NCI-H345 treated with DMSO at 0.1 percent for 48 hours (cell line): Measurements from ENCODE around the gene CRIP1.

ENCODE experiments used
- DNase-seq: peaks from one replicate; lab custom pipeline; 2025; ENCODE audit not compliant: unreplicated experiment; lab: John Stamatoyannopoulos, UW

The CRIP1 gene

DNA sequence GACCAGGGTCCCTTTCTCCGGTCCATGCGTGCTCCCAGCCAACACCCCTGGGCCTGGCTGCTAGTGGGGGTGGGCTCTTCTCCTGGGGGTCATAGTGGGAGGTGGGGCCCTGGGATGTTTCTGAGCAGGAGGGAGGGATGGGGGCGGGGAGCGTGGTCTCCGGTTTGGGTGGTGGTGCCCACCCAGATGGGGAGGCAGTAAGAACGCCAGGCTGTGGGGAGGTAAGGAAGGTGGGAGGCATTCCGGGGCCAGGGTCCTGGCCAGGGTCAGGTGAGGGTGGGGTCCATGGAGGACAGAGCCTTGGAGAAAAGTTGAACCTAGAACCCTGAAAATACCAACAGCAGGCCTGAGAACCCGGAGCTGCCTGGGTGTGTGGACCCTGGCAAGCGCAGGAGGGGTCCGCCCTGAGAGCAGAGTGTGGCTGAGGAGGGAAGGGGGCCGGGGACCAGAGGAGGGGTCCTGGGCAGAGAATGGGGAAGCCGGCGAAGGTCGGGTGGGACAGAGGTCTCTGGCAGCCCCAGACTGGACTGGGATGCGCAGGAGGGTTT, 6.4 kb upstream of the CRIP1 start:
- DNase-seq, result no peak

DNA sequence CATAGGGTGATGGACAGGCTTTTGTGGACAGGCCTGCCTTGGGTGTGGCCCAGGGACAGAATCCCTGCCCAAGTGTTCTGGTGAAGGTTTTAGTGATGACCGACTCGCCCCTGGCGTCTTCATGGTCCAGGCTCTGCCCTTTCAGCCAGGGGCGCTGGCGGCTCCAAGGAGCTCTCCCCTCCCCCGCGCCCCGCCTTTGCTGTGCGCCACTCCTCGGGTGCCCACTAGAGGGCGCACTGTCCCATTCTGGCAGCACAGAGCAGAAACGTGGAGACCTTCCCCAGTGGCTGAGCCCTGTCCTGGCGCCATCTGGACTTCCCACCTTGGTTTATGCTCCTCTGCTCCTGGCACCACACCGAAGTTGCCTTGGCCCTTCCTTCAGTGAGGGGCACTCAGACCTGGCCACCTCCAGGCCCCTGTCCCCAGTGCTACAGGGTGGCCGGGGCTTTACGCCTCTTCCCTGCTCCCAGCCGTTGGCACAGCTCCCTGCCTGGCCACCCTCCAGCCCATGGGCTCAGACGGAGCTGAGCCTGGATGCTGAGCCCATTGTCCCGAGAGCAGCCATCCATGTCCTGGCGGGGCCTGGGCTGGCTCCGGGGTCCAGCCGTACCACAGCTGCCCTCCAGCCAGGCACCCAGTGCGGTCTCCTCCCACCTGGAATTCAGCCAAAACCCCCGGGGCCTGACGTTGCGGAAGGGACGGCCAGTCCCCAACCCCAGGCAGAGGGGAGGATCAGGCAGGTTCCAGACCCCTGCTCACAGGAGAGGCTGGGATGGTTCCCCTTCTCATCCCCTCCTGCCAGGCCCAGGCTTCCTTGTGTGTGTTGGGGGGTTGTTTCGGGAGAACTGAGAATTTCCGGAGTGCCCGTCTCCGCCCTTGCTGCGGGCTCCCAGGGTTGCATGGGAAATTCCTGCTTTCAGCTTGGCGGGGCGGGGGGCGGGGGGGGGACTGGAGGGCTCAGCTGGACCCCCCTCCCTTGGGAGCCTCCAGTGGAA, 5.6 kb upstream of the CRIP1 start:
- DNase-seq, result peak; percentile 75

DNA sequence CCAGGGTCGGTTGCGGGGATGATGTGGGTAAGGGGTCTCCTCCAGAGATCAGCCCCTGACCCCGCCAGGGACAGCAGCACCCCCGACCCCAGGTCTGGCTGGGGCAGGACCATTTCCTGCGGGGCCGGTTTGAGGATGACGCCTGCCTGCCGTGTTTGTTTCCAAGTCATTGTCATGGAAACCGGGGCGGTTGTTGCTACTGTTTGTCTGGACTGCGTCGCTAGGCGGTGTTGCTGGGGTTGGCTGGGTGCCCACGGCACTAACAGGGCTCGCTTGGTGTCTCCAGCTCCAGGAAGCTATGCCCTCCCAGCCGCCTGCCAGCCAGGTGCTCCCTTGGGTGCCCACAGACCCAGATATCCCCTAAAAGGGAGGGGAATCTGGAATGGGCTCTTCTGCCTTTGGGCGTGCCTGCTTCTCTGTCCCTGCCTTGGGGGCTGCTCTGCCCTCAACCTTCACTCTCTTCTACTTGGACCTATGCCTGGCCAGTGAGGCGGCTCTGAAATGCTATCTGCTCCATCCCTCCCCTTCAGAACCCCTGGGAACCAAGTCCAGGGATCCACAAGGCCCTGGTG, 4.7 kb upstream of the CRIP1 start:
- peak; percentile 80 for DNase-seq

DNA sequence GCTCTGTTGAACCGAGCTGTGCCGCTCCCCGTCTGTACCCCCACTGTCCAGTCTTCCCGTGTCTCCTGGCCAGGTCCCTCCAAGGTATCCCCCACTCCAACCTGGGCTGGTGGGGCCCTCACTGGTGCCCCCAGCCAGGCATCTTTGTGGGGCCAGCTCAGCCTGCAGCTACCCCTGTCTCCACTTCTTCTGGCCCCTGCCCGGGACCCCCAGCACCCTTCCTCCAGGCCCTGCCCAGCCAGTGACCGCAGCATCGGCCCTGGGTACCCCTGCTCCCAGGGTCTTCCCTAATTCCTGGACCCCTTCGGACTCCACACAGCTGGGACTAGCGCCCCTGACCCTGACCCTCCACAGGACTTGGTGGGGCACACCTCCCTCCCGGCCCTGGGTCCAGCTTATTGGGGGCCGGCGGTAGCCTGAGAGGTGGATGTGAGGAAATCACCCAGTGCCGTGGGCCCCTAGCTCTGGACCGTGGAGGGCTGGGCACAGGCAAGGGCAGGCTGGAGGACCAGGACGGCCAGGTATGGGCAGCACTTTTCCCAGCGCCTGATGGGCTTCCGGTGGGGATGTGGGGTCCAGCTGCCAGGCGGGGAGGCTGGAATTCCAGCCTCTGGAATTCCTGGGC, 4.1 kb upstream of the CRIP1 start:
- DNase-seq, result no peak

DNA sequence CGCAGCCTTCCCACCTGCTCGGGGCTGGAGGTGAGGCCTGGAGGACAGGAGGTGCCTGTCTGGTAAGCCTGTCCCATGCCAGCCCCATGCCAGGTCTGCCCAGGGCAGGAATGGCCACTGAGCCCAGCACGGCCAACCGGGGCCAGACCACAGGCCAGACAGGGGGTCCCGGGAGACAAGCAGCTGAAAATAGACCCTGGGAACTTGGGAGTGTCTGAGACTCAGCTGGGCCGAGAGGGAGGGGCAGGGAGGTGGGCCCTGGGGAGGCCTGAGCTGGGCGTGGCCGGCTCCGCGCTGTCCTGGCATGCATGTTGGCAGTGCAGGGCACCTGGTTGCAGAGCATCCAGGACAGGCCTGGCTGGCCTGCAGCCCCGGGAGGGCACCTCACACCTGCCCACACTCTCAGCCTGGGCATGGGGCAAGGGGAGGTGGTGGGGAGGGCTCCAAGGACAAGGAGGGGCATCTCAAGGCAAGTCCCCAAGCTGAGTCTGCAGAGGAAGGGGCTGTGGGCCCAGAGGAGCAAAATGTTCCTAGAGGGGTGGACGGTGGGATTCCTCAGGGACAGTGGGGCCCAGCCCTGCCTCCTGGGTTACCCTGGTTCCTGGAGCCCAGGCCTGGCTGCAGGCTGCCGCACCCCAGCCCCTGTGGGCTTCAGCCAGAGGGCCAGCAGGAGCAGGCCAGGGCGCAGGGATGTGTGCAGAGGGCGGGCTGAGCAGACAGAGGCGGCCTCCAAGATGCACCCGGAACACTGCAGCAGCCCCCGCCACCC, 3.2 kb upstream of the CRIP1 start:
- no peak for DNase-seq

- no peak for DNase-seq
Measured at GRCh38 chr14:105484069-105484996, 2.4 kb upstream of the CRIP1 start.

- DNase-seq, result no peak
Measured at GRCh38 chr14:105484997-105485393, 1.7 kb upstream of the CRIP1 start.

GRCh38 chr14:105485739-105486162, 935 bp upstream of the CRIP1 start:
- DNase-seq, result no peak

- no peak for DNase-seq
Measured at GRCh38 chr14:105486974-105487448, 325 bp downstream of the CRIP1 start.

- no peak for DNase-seq
Measured at GRCh38 chr14:105487449-105487985, 831 bp downstream of the CRIP1 start.

GRCh38 chr14:105487986-105488777, 1.5 kb downstream of the CRIP1 start:
- no peak for DNase-seq

DNA sequence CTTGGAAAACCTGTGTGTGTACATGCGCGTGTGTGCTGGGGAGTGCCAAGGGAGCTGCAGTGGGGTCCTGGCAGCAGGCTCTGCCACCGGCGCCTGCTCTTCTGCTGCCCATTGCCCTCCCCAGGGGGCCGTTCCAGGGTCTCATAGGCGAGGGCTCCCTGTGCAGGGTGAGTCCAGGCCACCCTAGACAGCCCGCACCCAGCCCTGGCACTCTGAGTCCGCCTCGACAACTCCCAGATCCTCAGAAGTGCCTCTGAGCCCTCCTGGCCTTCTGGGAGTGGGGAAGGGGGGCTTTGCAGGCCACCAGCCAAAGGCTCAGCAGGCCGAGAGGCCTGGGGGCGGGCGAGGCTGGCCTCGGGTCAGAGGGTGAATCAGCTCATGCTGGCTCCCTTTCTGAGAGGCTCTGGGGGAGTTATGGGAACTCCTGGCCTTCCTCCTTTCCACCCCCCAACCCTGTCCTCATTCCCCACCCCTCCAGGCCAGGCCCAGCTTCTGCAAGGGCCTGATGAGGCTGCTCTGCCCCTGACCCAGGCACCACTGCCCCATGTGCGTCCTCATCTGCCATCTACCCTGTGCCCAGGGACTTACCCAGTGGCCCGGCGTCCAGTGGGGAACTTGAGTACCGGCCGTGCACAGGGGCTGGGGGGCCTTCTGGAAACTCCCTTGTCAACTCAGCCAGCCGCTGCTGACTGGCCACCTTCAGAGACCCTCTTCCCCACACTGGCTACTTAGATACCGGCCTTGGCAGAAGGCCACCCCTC, 2.3 kb downstream of the CRIP1 start:
- DNase-seq, result no peak

DNA sequence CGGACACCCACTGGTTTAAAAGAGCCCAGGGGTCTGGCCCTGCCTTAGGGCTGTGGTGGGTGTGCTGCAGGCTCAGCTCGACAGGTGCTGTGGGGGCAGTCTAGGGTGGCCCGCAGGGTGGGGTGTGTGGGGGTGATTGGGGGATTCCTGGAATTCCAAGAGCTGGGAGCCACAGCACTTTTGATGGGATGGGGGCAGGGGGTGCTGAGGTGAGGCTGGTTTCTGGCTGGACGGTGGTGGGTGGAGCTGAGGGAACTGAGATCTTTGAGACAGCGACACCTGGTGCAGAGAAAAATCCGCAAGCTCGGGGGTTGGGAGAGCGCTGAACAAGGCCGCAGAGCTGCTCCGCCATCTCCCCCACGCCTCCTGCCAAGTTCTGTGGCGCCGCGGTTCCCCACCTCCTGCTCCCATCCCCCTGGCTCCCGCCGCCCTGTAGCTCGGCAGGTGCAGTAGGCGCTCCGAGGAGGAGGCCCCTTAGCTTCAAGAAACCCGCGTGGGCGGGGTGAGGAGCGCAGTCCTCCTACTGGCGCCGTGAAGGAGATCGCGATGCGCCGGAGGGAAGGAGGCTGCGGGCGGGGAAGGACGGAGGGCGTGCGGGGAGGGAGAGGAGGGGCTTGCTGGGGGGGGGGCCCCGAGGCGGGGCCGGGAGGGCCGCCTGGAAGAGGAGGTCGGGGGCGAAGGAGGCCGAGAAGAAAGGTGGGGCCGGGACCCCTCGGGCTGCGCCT, 3.0 kb downstream of the CRIP1 start:
- DNase-seq, result peak; percentile 74

- DNase-seq, result no peak
Measured at GRCh38 chr14:105490267-105490571, 3.5 kb downstream of the CRIP1 start.

- DNase-seq, result peak; percentile 99
Measured at GRCh38 chr14:105490572-105491365, 4.1 kb downstream of the CRIP1 start, which contains the start of gene TEDC1. TEDC1 (plus strand) TSS chr14:105491246; CDS start chr14:105491376, 130 bp downstream.

DNA sequence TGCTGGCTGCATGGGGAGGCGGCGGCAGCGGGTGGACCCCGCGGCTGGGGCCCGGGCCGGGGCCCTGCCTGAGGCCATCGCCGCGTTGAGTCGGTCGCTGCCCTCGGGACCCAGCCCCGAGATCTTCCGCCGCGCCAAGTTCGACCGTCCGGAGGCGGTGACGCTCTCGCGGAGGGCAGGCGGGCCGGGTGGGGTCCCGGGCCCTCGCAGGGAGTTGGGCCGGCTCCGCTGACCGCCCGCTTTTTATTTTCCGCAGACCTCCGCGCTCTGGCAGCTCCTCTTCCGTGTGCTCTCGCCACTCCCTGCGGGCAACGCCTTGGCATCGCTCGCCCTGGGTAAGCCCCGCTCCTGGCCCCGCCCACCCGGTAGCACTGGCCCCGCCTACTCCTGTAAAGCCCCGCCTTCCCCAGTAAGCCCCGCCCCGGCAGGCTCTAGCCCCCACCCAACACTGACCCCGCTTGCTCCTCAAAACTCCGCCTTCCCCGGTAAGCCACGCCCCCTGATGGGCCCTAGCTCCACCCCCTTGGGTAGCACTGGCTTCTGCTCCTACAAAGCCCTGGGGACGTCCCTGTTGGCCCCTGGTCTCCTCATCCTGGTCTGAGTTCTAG, 4.8 kb downstream of the CRIP1 start:
- peak; percentile 20 for DNase-seq
